ENCODE measurements around the gene L3MBTL4. TPM values are rescaled to one million over a fixed set of nuclear protein-coding genes. Genes with fewer than 3 reads are reported as not detected.

L3MBTL4 gene
- total and polyA plus RNA-seq, 9 of the 15 experiments (the other 6 are each of a cell fraction or from before 2014, with no cell fraction given) = not detected

GRCh38 chr18:6431659-6432318 lies 17.1 kb upstream of the L3MBTL4 start:
- WGBS (ENCODE audit: insufficient coverage, low coverage, missing lambda C conversion rate) = 29% methylated on average over 19 of the region's 19 CpGs
- Histone ChIP-seq H3K27ac (ENCODE audit: extremely low read depth, low read depth, low read length) (no peak overlapping the region), H3K4me3 (no peak overlapping the region), H3K9me1 (ENCODE audit: control insufficient read depth, insufficient read depth, low read length) (no peaks in the 10 kb centered on the region), H2AFZ (ENCODE audit: low read depth, low read length) (no peak overlapping the region), H3K4me2 (ENCODE audit: insufficient read depth, low read length) (no peak overlapping the region), H3K79me2 (ENCODE audit: control insufficient read depth, insufficient read depth, low read length) (no peaks in the 10 kb centered on the region), H3K9me3 (replicated peaks; ENCODE audit: control insufficient read depth, insufficient read depth, low read depth, low read length) (no peaks in the 10 kb centered on the region; the same call in 1 of the 2 replicates), H3K36me3 (ENCODE audit: control insufficient read depth, insufficient read depth, low read length) (no peaks in the 10 kb centered on the region), H4K20me1 (replicated peaks; ENCODE audit: control insufficient read depth, insufficient read depth, low read length) (no peaks in the 10 kb centered on the region), H3K27me3 (ENCODE audit: control insufficient read depth in 2 of 2, insufficient read depth in 2 of 2, low read length in 2 of 2) (no peaks in the 10 kb centered on the region), H3K9ac (ENCODE audit: insufficient read depth in 1 of 2, low read depth in 2 of 2, low read length in 2 of 2) (no peak overlapping the region), H3K4me1 (replicated peaks in 1 of 2; ENCODE audit: control insufficient read depth in 2 of 2, insufficient read depth in 2 of 2, low read length in 2 of 2) (no peaks in the 10 kb centered on the region)
- CTCF ChIA-PET (ENCODE audit: low intra/inter-chr PET ratio) = no interaction called here
- intact Hi-C loops (cut with micrococcal nuclease) = no loop called here
- POLR2A ChIA-PET = no interaction called here
- no peak for FAIRE-seq
- no peak for DNase-seq (ENCODE audit: extremely low read depth in 1 of 4, low spot score in 3 of 4)
- in situ Hi-C loops (cut with MboI) = no loop called here
- BruUV-seq (replicated peaks) = no TSS peak
- no peak for TF ChIP-seq NFIX (CRISPR knock-in tag; IDR thresholded peaks at IDR 0.05; ENCODE audit: low read depth)
- TF ChIP-seq RBM22 (IDR thresholded peaks at IDR 0.05; ENCODE audit: low read depth, low read length, poor library complexity, severe bottlenecking) = no peak
- TF ChIP-seq ATF2 (CRISPR knock-in tag; IDR thresholded peaks at IDR 0.05) = no peak
- TF ChIP-seq SAFB2 (IDR thresholded peaks at IDR 0.05; ENCODE audit: borderline replicate concordance, low read depth, low read length, severe bottlenecking) = no peak
- no peak for TF ChIP-seq WHSC1 (IDR thresholded peaks at IDR 0.05; ENCODE audit: low read length)
- ATAC-seq = no peak

Data from K562 (cell line).